HepG2 (cell line): Measurements from ENCODE around the gene GBP3. TPM values are rescaled to one million over a fixed set of nuclear protein-coding genes. Genes with fewer than 3 reads are reported as not detected.
A peak's percentile ranks its signal among the peaks of the same experiment; 100 is the strongest.

Experiments used
- ATAC-seq: fragments of 200-7000 bp; cut with Tn5 transposase; 3 replicates; pipeline ENCODE4 v1.9.1; 2020; ENCODE audit warnings: mild to moderate bottlenecking, moderate library complexity
- BruUV-seq: library from RNA; stranded (reverse); fragments of 400-500 nt; replicated peaks from 2 replicates; lab custom pipeline; 2021; lab: Mats Ljungman, UMichigan
- CTCF ChIA-PET: fragments of 300-600 bp; formaldehyde crosslinking; extraction: SDS; loops from one replicate; lab custom pipeline; 2021; ENCODE audit warnings: low total read pairs, inconsistent platforms, low intra/inter-chr PET ratio; lab: Yijun Ruan, JAX
- POLR2A ChIA-PET: fragments of 350-600 bp; sonication (Branson Sonifier 250); formaldehyde crosslinking; loops from one replicate; lab custom pipeline; 2020; ENCODE audit warnings: antibody characterized with exemption, inconsistent platforms; lab: Yijun Ruan, JAX
- DNase-seq: peaks from one replicate; pipeline ENCODE4 v3.0.0-alpha.2; 2015; ENCODE audit warnings: low spot score
- FAIRE-seq: peaks from 3 replicates; lab custom pipeline; 2011; peaks lifted over from hg19 to GRCh38; lab: Jason Lieb, UNC
- H2AFZ ChIP-seq: one replicate; pipeline ENCODE4 v1.6.1; 2011; ENCODE audit warnings: low read length, inconsistent platforms
- H3K27ac ChIP-seq: fragments of 300-600 bp; 3 replicates; pipeline ENCODE4 v1.8.0; 2011; ENCODE audit warnings: mixed run types, mild to moderate bottlenecking, mixed read lengths, low read length, inconsistent platforms; ENCODE audit not compliant: insufficient read depth; ENCODE audit errors: extremely low read length
- H3K27me3 ChIP-seq, 2 experiments: fragments of 200-600 bp in 1 of 2; 2 replicates in 1 of 2; 3 replicates in 1 of 2; pipeline versions ENCODE4 v1.6.0 to v1.8.0; 2011; ENCODE audit warnings: low read length in 2 of 2, mild to moderate bottlenecking in 2 of 2, moderate library complexity in 2 of 2, inconsistent platforms in 1 of 2; ENCODE audit not compliant: insufficient read depth in 2 of 2, control insufficient read depth in 1 of 2
- H3K36me3 ChIP-seq, 2 experiments: fragments of 200-600 bp in 1 of 2; replicated peaks in 1 of 2; 2 replicates in 1 of 2; 3 replicates in 1 of 2; pipeline versions ENCODE4 v1.5.1 to v1.8.0; 2011; ENCODE audit warnings: low read length in 2 of 2, inconsistent platforms in 1 of 2; ENCODE audit not compliant: insufficient read depth in 2 of 2, control insufficient read depth in 1 of 2
- H3K4me1 ChIP-seq: 2 replicates; pipeline ENCODE4 v1.5.1; 2012; ENCODE audit warnings: low read length, inconsistent platforms; ENCODE audit not compliant: insufficient read depth
- H3K4me2 ChIP-seq: 2 replicates; pipeline ENCODE4 v1.6.0; 2011; ENCODE audit warnings: low read depth, low read length, inconsistent platforms
- H3K4me3 ChIP-seq, 3 experiments: fragments of 200-600 bp in 1 of 3; sonication (generic), shearing (Covaris generic) in 1 of 3; replicated peaks in 1 of 3; 2 replicates each; pipeline ENCODE4 v1.5.1; 2011 to 2016; ENCODE audit warnings: low read length in 3 of 3, inconsistent platforms in 2 of 3, low read depth in 2 of 3, mild to moderate bottlenecking in 2 of 3, control low read depth in 1 of 3, mixed read lengths in 1 of 3; ENCODE audit not compliant: insufficient read depth in 1 of 3
- H3K79me2 ChIP-seq: one replicate; pipeline ENCODE4 v1.6.1; 2011; ENCODE audit warnings: low read length, inconsistent platforms; ENCODE audit not compliant: insufficient read depth
- H3K9ac ChIP-seq: 2 replicates; pipeline ENCODE4 v1.6.0; 2011; ENCODE audit warnings: mild to moderate bottlenecking, low read depth, low read length, inconsistent platforms; ENCODE audit not compliant: insufficient read depth
- H3K9me3 ChIP-seq: 2 replicates; pipeline ENCODE4 v1.5.1; 2012; ENCODE audit warnings: mild to moderate bottlenecking, low read length
- H4K20me1 ChIP-seq: 2 replicates; pipeline ENCODE4 v1.6.0; 2011; ENCODE audit warnings: inconsistent platforms, mild to moderate bottlenecking, low read length, moderate library complexity; ENCODE audit not compliant: insufficient read depth
- MAFF ChIP-seq: IDR thresholded peaks from 2 replicates; pipeline ENCODE4 v1.6.1; 2011; ENCODE audit warnings: low read depth, low read length, improper control_type of control experiment
- MAFK ChIP-seq, 2 experiments: IDR thresholded peaks in 1 of 2; conservative IDR thresholded peaks in 1 of 2; 2 replicates each; pipeline ENCODE4 v1.6.1; 2011; ENCODE audit warnings: improper control_type of control experiment in 2 of 2, low read length in 2 of 2
- MIER2 ChIP-seq: IDR thresholded peaks from 2 replicates; pipeline ENCODE4 v1.6.1; 2016; ENCODE audit warnings: missing biosample characterization, missing genetic modification reagents
- NPAS2 ChIP-seq: sonication (generic); formaldehyde crosslinking; IDR thresholded peaks from 2 replicates; pipeline ENCODE4 v1.8.0; 2022; ENCODE audit warnings: mild to moderate bottlenecking, missing genetic modification reagents, borderline replicate concordance
- ZNF543 ChIP-seq: sonication (generic); formaldehyde crosslinking; IDR thresholded peaks from 2 replicates; pipeline ENCODE4 v1.4.0; 2020; ENCODE audit warnings: mild to moderate bottlenecking, missing genetic modification reagents
- ZNF605 ChIP-seq: sonication (generic); formaldehyde crosslinking; IDR thresholded peaks from 2 replicates; pipeline ENCODE4 v1.8.0; 2022; ENCODE audit warnings: mild to moderate bottlenecking, missing genetic modification reagents
- ZNF615 ChIP-seq: sonication (generic); formaldehyde crosslinking; IDR thresholded peaks from 2 replicates; pipeline ENCODE4 v1.5.0; 2020; ENCODE audit warnings: mild to moderate bottlenecking, missing genetic modification reagents, borderline replicate concordance
- ZNF713 ChIP-seq: sonication (generic); formaldehyde crosslinking; IDR thresholded peaks from 2 replicates; pipeline ENCODE4 v1.4.0; 2020; ENCODE audit warnings: mild to moderate bottlenecking, missing genetic modification reagents
- WGBS: methylation state at CpG from one replicate; pipeline ENCODE4 v1.1.6; 2017; ENCODE audit warnings: low lambda C conversion rate; 5-methylcytosine and 5-hydroxymethylcytosine counted together
- in situ Hi-C: cut with HindIII; loops from 2 replicates; pipeline ENCODE4 v1.10.0; 2017; ENCODE audit warnings: low pct_unique_long_range_greater_than_20kb; ENCODE audit not compliant: extremely low pct_ligation_motif_present
- intact Hi-C: fragments of 100-400 bp; cut with micrococcal nuclease; formaldehyde crosslinking; loops from one replicate; pipeline ENCODE4 v1.10.0; 2022; ENCODE audit not compliant: unreplicated experiment
- polyA plus RNA-seq, 8 experiments: library from polyadenylated mRNA; depleted of rRNA in 3 of 8; stranded (reverse) in 7 of 8; unstranded in 1 of 8; fragments of >200 nt; fragmentation: Illumina TruSeq in 4 of 8; extraction: Trizol in 4 of 8; gene quantifications; 2 replicates each; pipeline versions ENCODE4 v1.2.1 to v1.2.3, GENCODE V29; 2011 to 2016; ENCODE audit warnings: low read depth in 4 of 8, missing spikeins in 1 of 8, mixed read lengths in 1 of 8; ENCODE audit not compliant: insufficient read depth in 1 of 8
- total RNA-seq, 5 experiments: library from RNA; depleted of rRNA; stranded (reverse); fragments of >200 nt; fragmentation: Illumina TruSeq; extraction: Trizol; gene quantifications; 2 replicates each; pipeline ENCODE4 v1.2.3, GENCODE V29; 2016; ENCODE audit warnings: low read depth in 1 of 5
- TF ChIP-seq, protein P1 (sequence below): sonication (generic); formaldehyde crosslinking; IDR thresholded peaks from 2 replicates; pipeline ENCODE4 v1.5.0; 2020; ENCODE audit warnings: mild to moderate bottlenecking, low read depth, missing genetic modification reagents, borderline replicate concordance
- TF ChIP-seq, protein P2 (sequence below): sonication (generic); formaldehyde crosslinking; IDR thresholded peaks from one replicate; pipeline ENCODE4 v1.5.1; 2020; ENCODE audit warnings: mild to moderate bottlenecking, missing genetic modification reagents; ENCODE audit errors: not compliant biosample characterization

GBP3 gene
- total and polyA plus RNA-seq, 2 of the 13 experiments (the other 11 are each of a cell fraction or from before 2014, with no cell fraction given) = 0.16 to 0.46 TPM

DNA sequence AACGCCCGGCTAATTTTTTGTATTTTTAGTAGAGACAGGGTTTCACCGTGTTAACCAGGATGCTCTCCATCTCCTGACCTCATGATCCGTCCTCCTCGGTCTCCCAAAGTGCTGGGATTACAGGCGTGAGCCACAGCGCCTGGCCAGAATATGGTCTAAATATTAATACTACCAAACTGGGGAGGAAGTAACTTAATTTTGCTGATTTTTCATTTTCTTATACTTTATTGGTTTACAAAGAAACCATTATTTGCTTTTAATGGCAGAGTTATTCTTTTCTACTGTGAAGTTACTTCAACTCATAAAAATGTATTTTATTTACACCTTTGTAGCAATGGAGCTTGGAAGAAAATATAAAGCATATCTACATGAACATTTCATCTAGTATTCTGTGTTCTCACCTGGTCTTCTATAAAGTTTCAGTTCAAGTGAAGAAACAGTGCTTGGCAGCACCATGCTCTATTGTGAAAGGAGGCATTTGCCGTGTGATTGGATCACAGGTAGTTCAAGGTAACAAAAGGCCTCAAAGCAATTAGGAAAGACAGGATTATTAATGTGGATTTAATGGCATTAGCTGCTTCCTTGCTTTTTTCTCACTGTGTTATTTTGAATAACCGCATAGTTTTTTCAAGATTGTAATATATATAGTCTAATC, 28.8 kb upstream of the GBP3 start:
- Histone ChIP-seq H3K36me3 (no peaks in the 10 kb centered on the region), H3K4me2 (no peak overlapping the region), H3K27me3 (no peaks in the 10 kb centered on the region), H3K79me2 (no peaks in the 10 kb centered on the region), H3K4me1 (peaks cover 6% of the 10 kb centered on the region), H3K9ac (no peak overlapping the region), H2AFZ (no peak overlapping the region), H3K9me3 (no peaks in the 10 kb centered on the region), H4K20me1 (no peaks in the 10 kb centered on the region), H3K27ac (no peak overlapping the region), H3K4me3 (no peak overlapping the region)
- FAIRE-seq = no peak
- BruUV-seq = no TSS peak
- ChIA-PET CTCF (no interaction called here), POLR2A (no interaction called here)
- intact Hi-C loops = no loop called here
- in situ Hi-C loops = no loop called here
- TF ChIP-seq ZNF543 (CRISPR knock-in tag) (no peak), MAFK (conservative IDR thresholded peaks at IDR 0.05 in 1 of 2, IDR thresholded peaks at IDR 0.05 in 1 of 2; ENCODE audit: low read length in 2 of 2) (peak; percentile 10 to 47; a peak in 2 of 4 replicates), MAFF (0 out of 2 replicates have a peak, but pooled peaks have one; percentile 23), MIER2 (CRISPR knock-in tag) (no peak)
- DNase-seq = no peak
- 92% methylated on average over 9 of the region's 9 CpGs for WGBS
- no peak for ATAC-seq

DNA sequence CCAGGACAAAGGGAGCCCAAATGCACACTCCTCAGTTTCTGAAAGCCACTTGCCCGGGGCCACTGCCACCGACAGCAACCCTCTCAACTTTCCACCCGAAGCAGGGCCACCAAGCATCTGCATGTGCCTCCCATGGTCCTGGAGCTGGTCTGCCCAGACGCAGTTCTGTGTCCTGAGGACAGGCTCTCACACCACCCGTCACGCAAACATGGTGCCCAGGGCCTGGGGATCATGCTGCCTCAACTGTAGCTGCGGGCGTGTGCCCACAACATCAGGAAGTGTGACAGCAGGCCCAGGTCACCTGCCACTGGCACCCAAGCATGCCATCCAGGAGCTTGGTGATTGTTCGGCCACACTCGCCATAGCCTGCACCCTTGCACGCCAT, 28.0 kb upstream of the GBP3 start:
- no peaks in the 10 kb centered on the region for H3K27me3 ChIP-seq
- no peak overlapping the region for H3K27ac ChIP-seq
- H3K79me2 ChIP-seq = no peaks in the 10 kb centered on the region
- no peak for DNase-seq
- H3K4me3 ChIP-seq = no peak overlapping the region
- in situ Hi-C loops (no loop called here), intact Hi-C loops (no loop called here)
- BruUV-seq = no TSS peak
- H3K36me3 ChIP-seq = no peaks in the 10 kb centered on the region
- no peak overlapping the region for H3K4me2 ChIP-seq
- H3K4me1 ChIP-seq = peaks cover 14% of the 10 kb centered on the region
- FAIRE-seq = no peak
- no peak overlapping the region for H2AFZ ChIP-seq
- no peaks in the 10 kb centered on the region for H4K20me1 ChIP-seq
- 92% methylated on average over 5 of the region's 11 CpGs for WGBS
- POLR2A ChIA-PET = no interaction called here
- no peak overlapping the region for H3K9ac ChIP-seq
- CTCF ChIA-PET = no interaction called here
- H3K9me3 ChIP-seq = no peaks in the 10 kb centered on the region
- no peak for ATAC-seq
- TF ChIP-seq, protein P1, sequence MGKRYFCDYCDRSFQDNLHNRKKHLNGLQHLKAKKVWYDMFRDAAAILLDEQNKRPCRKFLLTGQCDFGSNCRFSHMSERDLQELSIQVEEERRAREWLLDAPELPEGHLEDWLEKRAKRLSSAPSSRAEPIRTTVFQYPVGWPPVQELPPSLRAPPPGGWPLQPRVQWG (CRISPR knock-in tag) = no peak
- TF ChIP-seq ZNF605 = no peak
- TF ChIP-seq, protein P2, sequence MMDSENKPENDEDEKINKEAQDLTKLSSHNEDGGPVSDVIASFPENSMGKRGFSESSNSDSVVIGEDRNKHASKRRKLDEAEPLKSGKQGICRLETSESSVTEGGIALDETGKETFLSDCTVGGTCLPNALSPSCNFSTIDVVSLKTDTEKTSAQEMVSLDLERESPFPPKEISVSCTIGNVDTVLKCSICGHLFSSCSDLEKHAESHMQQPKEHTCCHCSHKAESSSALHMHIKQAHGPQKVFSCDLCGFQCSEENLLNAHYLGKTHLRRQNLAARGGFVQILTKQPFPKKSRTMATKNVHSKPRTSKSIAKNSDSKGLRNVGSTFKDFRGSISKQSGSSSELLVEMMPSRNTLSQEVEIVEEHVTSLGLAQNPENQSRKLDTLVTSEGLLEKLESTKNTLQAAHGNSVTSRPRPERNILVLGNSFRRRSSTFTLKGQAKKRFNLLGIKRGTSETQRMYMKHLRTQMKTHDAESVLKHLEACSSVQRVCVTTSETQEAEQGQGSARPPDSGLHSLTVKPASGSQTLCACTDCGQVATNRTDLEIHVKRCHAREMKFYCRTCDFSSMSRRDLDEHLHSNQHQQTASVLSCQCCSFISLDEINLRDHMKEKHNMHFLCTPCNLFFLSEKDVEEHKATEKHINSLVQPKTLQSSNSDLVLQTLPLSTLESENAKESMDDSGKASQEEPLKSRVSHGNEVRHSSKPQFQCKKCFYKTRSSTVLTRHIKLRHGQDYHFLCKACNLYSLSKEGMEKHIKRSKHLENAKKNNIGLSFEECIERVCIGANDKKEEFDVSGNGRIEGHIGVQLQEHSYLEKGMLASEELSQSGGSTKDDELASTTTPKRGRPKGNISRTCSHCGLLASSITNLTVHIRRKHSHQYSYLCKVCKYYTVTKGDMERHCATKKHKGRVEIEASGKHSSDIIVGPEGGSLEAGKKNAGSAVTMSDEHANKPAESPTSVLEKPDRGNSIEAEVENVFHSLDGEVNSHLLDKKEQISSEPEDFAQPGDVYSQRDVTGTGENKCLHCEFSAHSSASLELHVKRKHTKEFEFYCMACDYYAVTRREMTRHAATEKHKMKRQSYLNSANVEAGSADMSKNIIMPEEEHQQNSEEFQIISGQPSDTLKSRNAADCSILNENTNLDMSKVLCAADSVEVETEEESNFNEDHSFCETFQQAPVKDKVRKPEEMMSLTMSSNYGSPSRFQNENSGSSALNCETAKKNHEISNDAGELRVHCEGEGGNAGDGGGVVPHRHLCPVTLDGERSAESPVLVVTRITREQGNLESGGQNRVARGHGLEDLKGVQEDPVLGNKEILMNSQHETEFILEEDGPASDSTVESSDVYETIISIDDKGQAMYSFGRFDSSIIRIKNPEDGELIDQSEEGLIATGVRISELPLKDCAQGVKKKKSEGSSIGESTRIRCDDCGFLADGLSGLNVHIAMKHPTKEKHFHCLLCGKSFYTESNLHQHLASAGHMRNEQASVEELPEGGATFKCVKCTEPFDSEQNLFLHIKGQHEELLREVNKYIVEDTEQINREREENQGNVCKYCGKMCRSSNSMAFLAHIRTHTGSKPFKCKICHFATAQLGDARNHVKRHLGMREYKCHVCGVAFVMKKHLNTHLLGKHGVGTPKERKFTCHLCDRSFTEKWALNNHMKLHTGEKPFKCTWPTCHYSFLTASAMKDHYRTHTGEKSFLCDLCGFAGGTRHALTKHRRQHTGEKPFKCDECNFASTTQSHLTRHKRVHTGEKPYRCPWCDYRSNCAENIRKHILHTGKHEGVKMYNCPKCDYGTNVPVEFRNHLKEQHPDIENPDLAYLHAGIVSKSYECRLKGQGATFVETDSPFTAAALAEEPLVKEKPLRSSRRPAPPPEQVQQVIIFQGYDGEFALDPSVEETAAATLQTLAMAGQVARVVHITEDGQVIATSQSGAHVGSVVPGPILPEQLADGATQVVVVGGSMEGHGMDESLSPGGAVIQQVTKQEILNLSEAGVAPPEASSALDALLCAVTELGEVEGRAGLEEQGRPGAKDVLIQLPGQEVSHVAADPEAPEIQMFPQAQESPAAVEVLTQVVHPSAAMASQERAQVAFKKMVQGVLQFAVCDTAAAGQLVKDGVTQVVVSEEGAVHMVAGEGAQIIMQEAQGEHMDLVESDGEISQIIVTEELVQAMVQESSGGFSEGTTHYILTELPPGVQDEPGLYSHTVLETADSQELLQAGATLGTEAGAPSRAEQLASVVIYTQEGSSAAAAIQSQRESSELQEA (CRISPR knock-in tag) = no peak
- TF ChIP-seq ZNF615 (CRISPR knock-in tag) = no peak
- no peak for TF ChIP-seq ZNF713 (CRISPR knock-in tag)
- TF ChIP-seq NPAS2 (CRISPR knock-in tag) = no peak
